Neural cell (in vitro differentiated cells): ENCODE measurements around the gene COLEC11.

Experiments used
- REST ChIP-seq: IDR thresholded peaks from 2 replicates; pipeline ENCODE4 v1.6.1; 2012; ENCODE audit warnings: borderline replicate concordance
- SMC3 ChIP-seq: fragments of 450-650 bp; conservative IDR thresholded peaks from 2 replicates; pipeline ENCODE4 v1.6.1; 2014; ENCODE audit warnings: antibody characterized with exemption, mild to moderate bottlenecking, moderate library complexity; ENCODE audit not compliant: poor library complexity

DNA sequence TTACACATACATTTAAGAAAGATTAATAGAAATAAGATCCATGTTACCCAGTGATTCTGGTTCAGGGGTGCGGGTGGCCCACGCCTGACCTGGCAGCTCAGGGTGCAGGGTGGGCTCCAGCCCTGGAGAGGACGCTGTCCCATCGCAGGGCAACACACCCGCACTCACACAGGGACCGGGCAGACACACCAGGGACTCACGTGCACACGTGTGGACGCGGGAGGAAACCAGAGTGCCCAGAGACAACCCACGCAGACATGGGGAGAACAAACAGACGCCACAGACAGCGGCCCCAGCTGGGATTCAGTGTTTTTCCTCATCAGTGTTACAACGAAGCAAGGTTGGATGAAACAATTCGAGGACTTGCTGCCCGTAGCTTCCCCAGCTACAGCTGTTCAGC is 54.7 kb downstream of the COLEC11 start:
- TF ChIP-seq REST = no peak
- TF ChIP-seq SMC3 = no peak
